Erythroblast (primary cell): ENCODE measurements around the gene MAN2A1.

ENCODE experiments used
- GATA1 ChIP-seq: IDR thresholded peaks from 2 replicates; pipeline ENCODE4 v1.6.1; 2011; ENCODE audit warnings: low read depth, mild to moderate bottlenecking, control low read depth, low read length, moderate library complexity
- POLR2A ChIP-seq: IDR thresholded peaks from 2 replicates; pipeline ENCODE4 v1.6.1; 2011; ENCODE audit warnings: mild to moderate bottlenecking, low read length

- no peak for TF ChIP-seq POLR2A
- no peak for TF ChIP-seq GATA1
These were observed 199.3 kb downstream of the MAN2A1 start for GRCh38 chr5:109888989-109889388.
